ENCODE results near the gene MTARC2.

DNA sequence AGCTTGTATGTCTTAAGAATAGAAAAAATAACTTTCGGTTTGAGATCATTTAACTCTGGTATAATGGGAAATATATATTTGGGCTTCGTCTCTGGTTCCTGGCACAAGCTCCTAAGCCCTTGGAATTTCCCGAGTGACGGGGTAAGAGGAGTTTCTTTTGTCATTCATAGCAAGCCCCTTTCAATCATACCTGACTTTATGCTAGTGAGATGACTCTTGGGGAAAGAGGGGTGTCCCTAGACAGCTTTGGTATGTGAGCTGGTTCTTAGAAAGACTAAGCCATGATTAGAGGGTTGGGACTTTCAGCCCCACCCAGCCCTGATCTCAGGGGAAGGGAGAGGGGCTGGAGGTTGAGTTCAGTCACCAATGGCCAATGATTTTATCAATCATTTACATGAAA is 24.7 kb downstream of the MTARC2 start:
- TF ChIP-seq CTCF (IDR thresholded peaks at IDR 0.05) (no peak), POLR2A (IDR thresholded peaks at IDR 0.05) (no peak)

Measured in esophagus squamous epithelium (tissue), 4 donors.